Measurements from ENCODE around the gene TLN1.

Gene TLN1

GRCh38 chr9:35685506-35685905 is 46.5 kb downstream of the TLN1 start:
- Histone ChIP-seq H3K36me3 (ENCODE audit: control insufficient read depth in 2 of 2, insufficient read depth in 1 of 2, low read length in 2 of 2) (peaks cover 0 to 32% of the 10 kb centered on the region in 2 experiments; a peak in 1 of 3 replicates), H3K4me3 (ENCODE audit: low read depth, low read length) (no peak overlapping the region), H3K27ac (ENCODE audit: extremely low read depth, low read depth, low read length) (no peak overlapping the region), H3K9me3 (ENCODE audit: control insufficient read depth, insufficient read depth, low read depth, low read length) (no peaks in the 10 kb centered on the region), H3K4me1 (ENCODE audit: control insufficient read depth, insufficient read depth, low read length) (peaks cover 3% of the 10 kb centered on the region; the same call in 1 of the 2 replicates)
- CTCF ChIA-PET, result interaction anchor here (0.6 to 1.3 kb wide), 3 partner anchors 15 to 82 kb away, joined by 3 to 5 read pairs (median 5); partner anchors contain the start of genes CCDC107 and RMRP
- POLR2A ChIA-PET, result no interaction called here
- no peak for TF ChIP-seq ZNF426 (tag by site-specific recombination; IDR thresholded peaks at IDR 0.05)
- TF ChIP-seq SCRT2 (tag by site-specific recombination; IDR thresholded peaks at IDR 0.05), result no peak
- no peak for TF ChIP-seq ZNF391 (tag by site-specific recombination; IDR thresholded peaks at IDR 0.05; ENCODE audit: borderline replicate concordance, low read depth)
- TF ChIP-seq ZNF223 (tag by site-specific recombination; IDR thresholded peaks at IDR 0.05), result no peak

GRCh38 chr9:35684921-35685320 is 47.1 kb downstream of the TLN1 start:
- H3K36me3 ChIP-seq (ENCODE audit: control insufficient read depth in 2 of 2, insufficient read depth in 1 of 2, low read length in 2 of 2), result peaks cover 0 to 32% of the 10 kb centered on the region in 2 experiments; a peak in 1 of 3 replicates
- POLR2A ChIA-PET, result interaction anchor here (1.1 kb wide), 1 partner anchor 12 kb away, joined by 4 read pairs; no protein-coding TSS in a partner anchor
- H3K4me1 ChIP-seq (ENCODE audit: control insufficient read depth, insufficient read depth, low read length), result peaks cover 3% of the 10 kb centered on the region; the same call in 1 of the 2 replicates

More at GRCh38 chr9:35684921-35685320, 47.1 kb downstream of the TLN1 start:
- CTCF ChIA-PET, result interaction anchor here (0.6 to 2.3 kb wide), 2 partner anchors 12 to 16 kb away, joined by 3 to 14 read pairs; no protein-coding TSS in a partner anchor
- TF ChIP-seq ZFP3 (tag by site-specific recombination; IDR thresholded peaks at IDR 0.05; ENCODE audit: low read depth) (no peak), ZNF530 (tag by site-specific recombination; IDR thresholded peaks at IDR 0.05; ENCODE audit: low read depth) (no peak), YY1 (tag by site-specific recombination; IDR thresholded peaks at IDR 0.05) (no peak), ZNF416 (tag by site-specific recombination; IDR thresholded peaks at IDR 0.05) (no peak), ZNF776 (tag by site-specific recombination; IDR thresholded peaks at IDR 0.05; ENCODE audit: borderline replicate concordance) (no peak), HOXC10 (CRISPR knock-in tag; IDR thresholded peaks at IDR 0.05) (no peak), ZFHX2 (tag by site-specific recombination; conservative IDR thresholded peaks at IDR 0.05) (no peak), ZNF155 (tag by site-specific recombination; IDR thresholded peaks at IDR 0.05) (no peak), ZNF10 (tag by site-specific recombination; IDR thresholded peaks at IDR 0.05) (no peak), KLF8 (tag by site-specific recombination; IDR thresholded peaks at IDR 0.05) (no peak), ZBTB11 (tag by site-specific recombination; conservative IDR thresholded peaks at IDR 0.05; ENCODE audit: low read depth) (no peak), ZNF629 (tag by site-specific recombination; IDR thresholded peaks at IDR 0.05) (no peak), ZNF596 (tag by site-specific recombination; IDR thresholded peaks at IDR 0.05) (no peak), SP7 (tag by site-specific recombination; IDR thresholded peaks at IDR 0.05) (no peak), ZNF792 (tag by site-specific recombination; IDR thresholded peaks at IDR 0.05) (no peak), SCRT2 (tag by site-specific recombination; IDR thresholded peaks at IDR 0.05) (no peak), ZNF704 (tag by site-specific recombination; IDR thresholded peaks at IDR 0.05) (no peak), ZNF311 (tag by site-specific recombination; IDR thresholded peaks at IDR 0.05; ENCODE audit: borderline replicate concordance) (no peak), ZNF146 (tag by site-specific recombination; IDR thresholded peaks at IDR 0.05) (no peak)
- no peaks in the 10 kb centered on the region for H3K9me3 ChIP-seq (ENCODE audit: control insufficient read depth, insufficient read depth, low read depth, low read length)
- H3K27ac ChIP-seq (ENCODE audit: extremely low read depth, low read depth, low read length), result no peak overlapping the region
- no peak overlapping the region for H3K4me3 ChIP-seq (ENCODE audit: low read depth, low read length)
